Keratinocyte (primary cell): Measurements from ENCODE around the gene TBC1D3.
"Not testable (repeated sequence)": the region's sequence is repeated elsewhere in the genome, so short reads cannot be mapped to it uniquely, and the experiment has no call there.

Experiments used
- EZH2 ChIP-seq: IDR thresholded peaks from one replicate; pipeline ENCODE4 v1.6.1; 2012; ENCODE audit warnings: inconsistent platforms, mild to moderate bottlenecking, low read length, moderate library complexity
- TF ChIP-seq, protein P1 (sequence below), 3 experiments: IDR thresholded peaks in 1 of 3; conservative IDR thresholded peaks in 1 of 3; optimal IDR thresholded peaks in 1 of 3; 2 replicates in 2 of 3; 3 replicates in 1 of 3; pipeline versions ENCODE3 to v1.5.1; 2011; ENCODE audit warnings: low read length in 3 of 3, mild to moderate bottlenecking in 3 of 3, moderate library complexity in 2 of 3, control low read depth in 1 of 3, inconsistent platforms in 1 of 3; ENCODE audit not compliant: insufficient read depth in 2 of 3; ENCODE audit errors: extremely low read depth in 1 of 3

DNA sequence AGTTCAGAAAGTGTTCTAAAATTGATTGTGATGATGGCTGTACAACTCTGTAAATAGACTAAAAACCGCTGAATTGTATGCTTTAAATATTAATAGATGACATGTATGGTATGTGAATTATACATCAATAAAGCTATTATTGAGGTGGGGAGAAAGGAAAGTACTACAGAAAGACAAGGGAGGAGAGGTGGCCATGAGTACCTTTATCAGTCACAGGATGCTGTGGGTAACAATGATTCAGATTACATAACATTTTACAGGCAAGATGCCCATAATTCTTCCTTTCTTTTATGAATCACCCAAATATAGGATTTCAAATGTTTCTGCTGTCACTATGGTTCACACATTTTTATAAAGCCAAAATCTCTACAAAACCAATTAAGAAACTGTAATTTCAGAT is 28.5 kb upstream of the TBC1D3 start:
- TF ChIP-seq, protein P1, sequence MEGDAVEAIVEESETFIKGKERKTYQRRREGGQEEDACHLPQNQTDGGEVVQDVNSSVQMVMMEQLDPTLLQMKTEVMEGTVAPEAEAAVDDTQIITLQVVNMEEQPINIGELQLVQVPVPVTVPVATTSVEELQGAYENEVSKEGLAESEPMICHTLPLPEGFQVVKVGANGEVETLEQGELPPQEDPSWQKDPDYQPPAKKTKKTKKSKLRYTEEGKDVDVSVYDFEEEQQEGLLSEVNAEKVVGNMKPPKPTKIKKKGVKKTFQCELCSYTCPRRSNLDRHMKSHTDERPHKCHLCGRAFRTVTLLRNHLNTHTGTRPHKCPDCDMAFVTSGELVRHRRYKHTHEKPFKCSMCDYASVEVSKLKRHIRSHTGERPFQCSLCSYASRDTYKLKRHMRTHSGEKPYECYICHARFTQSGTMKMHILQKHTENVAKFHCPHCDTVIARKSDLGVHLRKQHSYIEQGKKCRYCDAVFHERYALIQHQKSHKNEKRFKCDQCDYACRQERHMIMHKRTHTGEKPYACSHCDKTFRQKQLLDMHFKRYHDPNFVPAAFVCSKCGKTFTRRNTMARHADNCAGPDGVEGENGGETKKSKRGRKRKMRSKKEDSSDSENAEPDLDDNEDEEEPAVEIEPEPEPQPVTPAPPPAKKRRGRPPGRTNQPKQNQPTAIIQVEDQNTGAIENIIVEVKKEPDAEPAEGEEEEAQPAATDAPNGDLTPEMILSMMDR (optimal IDR thresholded peaks at IDR 0.05 in 1 of 3, IDR thresholded peaks at IDR 0.05 in 1 of 3, conservative IDR thresholded peaks at IDR 0.05 in 1 of 3; ENCODE audit: extremely low read depth in 1 of 3, insufficient read depth in 2 of 3, low read length in 3 of 3), result not testable (repeated sequence)
- TF ChIP-seq EZH2, result not testable (repeated sequence)
